HepG2 (cell line): Measurements from ENCODE around the gene PIANP. TPM values are rescaled to one million over a fixed set of nuclear protein-coding genes. Genes with fewer than 3 reads are reported as not detected.

ENCODE experiments used
- ATAC-seq: fragments of 200-7000 bp; cut with Tn5 transposase; 3 replicates; pipeline ENCODE4 v1.9.1; 2020; ENCODE audit warnings: mild to moderate bottlenecking, moderate library complexity
- BruUV-seq: library from RNA; stranded (reverse); fragments of 400-500 nt; replicated peaks from 2 replicates; lab custom pipeline; 2021; lab: Mats Ljungman, UMichigan
- CTCF ChIA-PET: fragments of 300-600 bp; formaldehyde crosslinking; extraction: SDS; loops from one replicate; lab custom pipeline; 2021; ENCODE audit warnings: low total read pairs, inconsistent platforms, low intra/inter-chr PET ratio; lab: Yijun Ruan, JAX
- POLR2A ChIA-PET: fragments of 350-600 bp; sonication (Branson Sonifier 250); formaldehyde crosslinking; loops from one replicate; lab custom pipeline; 2020; ENCODE audit warnings: antibody characterized with exemption, inconsistent platforms; lab: Yijun Ruan, JAX
- DNase-seq: peaks from one replicate; pipeline ENCODE4 v3.0.0-alpha.2; 2015; ENCODE audit warnings: low spot score
- FAIRE-seq: peaks from 3 replicates; lab custom pipeline; 2011; peaks lifted over from hg19 to GRCh38; lab: Jason Lieb, UNC
- H2AFZ ChIP-seq: one replicate; pipeline ENCODE4 v1.6.1; 2011; ENCODE audit warnings: low read length, inconsistent platforms
- H3K27ac ChIP-seq: fragments of 300-600 bp; 3 replicates; pipeline ENCODE4 v1.8.0; 2011; ENCODE audit warnings: mixed run types, mild to moderate bottlenecking, mixed read lengths, low read length, inconsistent platforms; ENCODE audit not compliant: insufficient read depth; ENCODE audit errors: extremely low read length
- H3K27me3 ChIP-seq, 2 experiments: fragments of 200-600 bp in 1 of 2; 2 replicates in 1 of 2; 3 replicates in 1 of 2; pipeline versions ENCODE4 v1.6.0 to v1.8.0; 2011; ENCODE audit warnings: low read length in 2 of 2, mild to moderate bottlenecking in 2 of 2, moderate library complexity in 2 of 2, inconsistent platforms in 1 of 2; ENCODE audit not compliant: insufficient read depth in 2 of 2, control insufficient read depth in 1 of 2
- H3K36me3 ChIP-seq, 2 experiments: fragments of 200-600 bp in 1 of 2; replicated peaks in 1 of 2; 2 replicates in 1 of 2; 3 replicates in 1 of 2; pipeline versions ENCODE4 v1.5.1 to v1.8.0; 2011; ENCODE audit warnings: low read length in 2 of 2, inconsistent platforms in 1 of 2; ENCODE audit not compliant: insufficient read depth in 2 of 2, control insufficient read depth in 1 of 2
- H3K4me1 ChIP-seq: 2 replicates; pipeline ENCODE4 v1.5.1; 2012; ENCODE audit warnings: low read length, inconsistent platforms; ENCODE audit not compliant: insufficient read depth
- H3K4me2 ChIP-seq: 2 replicates; pipeline ENCODE4 v1.6.0; 2011; ENCODE audit warnings: low read depth, low read length, inconsistent platforms
- H3K4me3 ChIP-seq, 3 experiments: fragments of 200-600 bp in 1 of 3; sonication (generic), shearing (Covaris generic) in 1 of 3; replicated peaks in 1 of 3; 2 replicates each; pipeline ENCODE4 v1.5.1; 2011 to 2016; ENCODE audit warnings: low read length in 3 of 3, inconsistent platforms in 2 of 3, low read depth in 2 of 3, mild to moderate bottlenecking in 2 of 3, control low read depth in 1 of 3, mixed read lengths in 1 of 3; ENCODE audit not compliant: insufficient read depth in 1 of 3
- H3K79me2 ChIP-seq: one replicate; pipeline ENCODE4 v1.6.1; 2011; ENCODE audit warnings: low read length, inconsistent platforms; ENCODE audit not compliant: insufficient read depth
- H3K9ac ChIP-seq: 2 replicates; pipeline ENCODE4 v1.6.0; 2011; ENCODE audit warnings: mild to moderate bottlenecking, low read depth, low read length, inconsistent platforms; ENCODE audit not compliant: insufficient read depth
- H3K9me3 ChIP-seq: 2 replicates; pipeline ENCODE4 v1.5.1; 2012; ENCODE audit warnings: mild to moderate bottlenecking, low read length
- H4K20me1 ChIP-seq: 2 replicates; pipeline ENCODE4 v1.6.0; 2011; ENCODE audit warnings: inconsistent platforms, mild to moderate bottlenecking, low read length, moderate library complexity; ENCODE audit not compliant: insufficient read depth
- AGO1 ChIP-seq: fragments of 200-400 bp; formaldehyde crosslinking; IDR thresholded peaks from 2 replicates; pipeline ENCODE4 v1.6.1; 2017; ENCODE audit warnings: mild to moderate bottlenecking, low read depth, low read length, moderate library complexity; ENCODE audit not compliant: poor library complexity, severe bottlenecking
- BRCA1 ChIP-seq: sonication (generic); formaldehyde crosslinking; IDR thresholded peaks from 2 replicates; pipeline ENCODE4 v1.4.0; 2020; ENCODE audit warnings: missing genetic modification reagents
- CEBPG ChIP-seq: IDR thresholded peaks from 2 replicates; pipeline ENCODE4 v1.6.1; 2016
- DMAP1 ChIP-seq: IDR thresholded peaks from 2 replicates; pipeline ENCODE4 v1.6.1; 2016
- EEA1 ChIP-seq: sonication (generic); formaldehyde crosslinking; IDR thresholded peaks from 2 replicates; pipeline ENCODE4 v1.5.1; 2020; ENCODE audit warnings: mild to moderate bottlenecking, missing genetic modification reagents, borderline replicate concordance
- HMG20A ChIP-seq: IDR thresholded peaks from 2 replicates; pipeline ENCODE4 v1.6.1; 2016; ENCODE audit warnings: borderline replicate concordance
- HMGA1 ChIP-seq: sonication (generic); formaldehyde crosslinking; conservative IDR thresholded peaks from 2 replicates; pipeline ENCODE4 v1.4.0; 2020; ENCODE audit warnings: missing genetic modification reagents
- HNRNPH1 ChIP-seq: fragments of 200-400 bp; formaldehyde crosslinking; optimal IDR thresholded peaks from 2 replicates; pipeline ENCODE3; 2017; ENCODE audit warnings: mild to moderate bottlenecking, low read depth, low read length
- MNT ChIP-seq: fragments of 450-650 bp; IDR thresholded peaks from 2 replicates; pipeline ENCODE4 v1.6.1; 2016
- MZF1 ChIP-seq: sonication (generic); formaldehyde crosslinking; IDR thresholded peaks from 2 replicates; pipeline ENCODE4 v1.8.1; 2023; ENCODE audit warnings: mild to moderate bottlenecking, missing genetic modification reagents, borderline replicate concordance
- NRL ChIP-seq: sonication (generic); formaldehyde crosslinking; IDR thresholded peaks from 2 replicates; pipeline ENCODE4 v1.5.0; 2020; ENCODE audit warnings: missing genetic modification reagents, mild to moderate bottlenecking, moderate library complexity, borderline replicate concordance
- PAF1 ChIP-seq: IDR thresholded peaks from 2 replicates; pipeline ENCODE4 v1.6.1; 2016; ENCODE audit warnings: missing genetic modification reagents, missing compliant biosample characterization
- RFX3 ChIP-seq: IDR thresholded peaks from 2 replicates; pipeline ENCODE4 v1.6.1; 2016; ENCODE audit warnings: missing biosample characterization, missing genetic modification reagents
- SIX1 ChIP-seq: sonication (generic); formaldehyde crosslinking; IDR thresholded peaks from 2 replicates; pipeline ENCODE4 v1.4.0; 2020; ENCODE audit warnings: missing genetic modification reagents, borderline replicate concordance
- TEAD3 ChIP-seq: optimal IDR thresholded peaks from 2 replicates; pipeline ENCODE3; 2016; ENCODE audit warnings: borderline replicate concordance
- ZKSCAN5 ChIP-seq: sonication (generic); formaldehyde crosslinking; IDR thresholded peaks from 2 replicates; pipeline ENCODE4 v1.5.1; 2020; ENCODE audit warnings: mild to moderate bottlenecking, missing genetic modification reagents
- ZNF326 ChIP-seq: sonication (generic); formaldehyde crosslinking; IDR thresholded peaks from 2 replicates; pipeline ENCODE4 v1.4.0; 2020; ENCODE audit warnings: missing genetic modification reagents, borderline replicate concordance
- ZNF33B ChIP-seq: sonication (generic); formaldehyde crosslinking; IDR thresholded peaks from 2 replicates; pipeline ENCODE4 v1.5.1; 2020; ENCODE audit warnings: mild to moderate bottlenecking, missing genetic modification reagents
- ZNF556 ChIP-seq: sonication (generic); formaldehyde crosslinking; IDR thresholded peaks from 2 replicates; pipeline ENCODE4 v1.4.0; 2020; ENCODE audit warnings: mild to moderate bottlenecking, missing genetic modification reagents, borderline replicate concordance
- ZNF580 ChIP-seq: IDR thresholded peaks from 2 replicates; pipeline ENCODE4 v1.6.1; 2016; ENCODE audit warnings: low read depth, borderline replicate concordance
- ZNF615 ChIP-seq: sonication (generic); formaldehyde crosslinking; IDR thresholded peaks from 2 replicates; pipeline ENCODE4 v1.5.0; 2020; ENCODE audit warnings: mild to moderate bottlenecking, missing genetic modification reagents, borderline replicate concordance
- ZNF709 ChIP-seq: sonication (generic); formaldehyde crosslinking; IDR thresholded peaks from 2 replicates; pipeline ENCODE4 v1.5.0; 2020; ENCODE audit warnings: mild to moderate bottlenecking, missing genetic modification reagents
- ZSCAN30 ChIP-seq: sonication (generic); formaldehyde crosslinking; IDR thresholded peaks from 2 replicates; pipeline ENCODE4 v1.5.0; 2020; ENCODE audit warnings: mild to moderate bottlenecking, missing genetic modification reagents
- WGBS: methylation state at CpG from one replicate; pipeline ENCODE4 v1.1.6; 2017; ENCODE audit warnings: low lambda C conversion rate; 5-methylcytosine and 5-hydroxymethylcytosine counted together
- in situ Hi-C: cut with HindIII; loops from 2 replicates; pipeline ENCODE4 v1.10.0; 2017; ENCODE audit warnings: low pct_unique_long_range_greater_than_20kb; ENCODE audit not compliant: extremely low pct_ligation_motif_present
- intact Hi-C: fragments of 100-400 bp; cut with micrococcal nuclease; formaldehyde crosslinking; loops from one replicate; pipeline ENCODE4 v1.10.0; 2022; ENCODE audit not compliant: unreplicated experiment
- polyA plus RNA-seq, 8 experiments: library from polyadenylated mRNA; depleted of rRNA in 3 of 8; stranded (reverse) in 7 of 8; unstranded in 1 of 8; fragments of >200 nt; fragmentation: Illumina TruSeq in 4 of 8; extraction: Trizol in 4 of 8; gene quantifications; 2 replicates each; pipeline versions ENCODE4 v1.2.1 to v1.2.3, GENCODE V29; 2011 to 2016; ENCODE audit warnings: low read depth in 4 of 8, missing spikeins in 1 of 8, mixed read lengths in 1 of 8; ENCODE audit not compliant: insufficient read depth in 1 of 8
- total RNA-seq, 5 experiments: library from RNA; depleted of rRNA; stranded (reverse); fragments of >200 nt; fragmentation: Illumina TruSeq; extraction: Trizol; gene quantifications; 2 replicates each; pipeline ENCODE4 v1.2.3, GENCODE V29; 2016; ENCODE audit warnings: low read depth in 1 of 5

Gene PIANP
- total and polyA plus RNA-seq, 2 of the 13 experiments (the other 11 are each of a cell fraction or from before 2014, with no cell fraction given): not detected

- no peak for TF ChIP-seq NRL (CRISPR knock-in tag)
Measured at GRCh38 chr12:6691473-6691872, 9.1 kb downstream of the PIANP start (continued).

- Histone ChIP-seq H3K27ac (peak within 1 kb of the TSS; percentile 98), H3K36me3 (peaks cover 0 to 3% of the 10 kb centered on the region in 2 experiments; a peak in 2 of 5 replicates), H3K4me3 (peak within 1 kb of the TSS; percentile 88 to 99 (median 89)), H3K4me1 (peaks cover 51% of the 10 kb centered on the region), H3K9ac (peak within 1 kb of the TSS; percentile 98), H3K4me2 (peak within 1 kb of the TSS; percentile 95), H3K79me2 (peaks cover 46% of the 10 kb centered on the region), H2AFZ (peak within 1 kb of the TSS; percentile 60), H3K27me3 (peaks cover 0 to 3% of the 10 kb centered on the region in 2 experiments; a peak in 3 of 5 replicates), H3K9me3 (no peaks in the 10 kb centered on the region), H4K20me1 (peaks cover 7% of the 10 kb centered on the region)
- ATAC-seq (peak; percentile 88), DNase-seq (peak; percentile 99), FAIRE-seq (peak; percentile 98)
- in situ Hi-C loops (no loop called here), intact Hi-C loops (loop anchor here (1.0 to 5.0 kb wide), 5 partner anchors 26 to 132 kb away; partner anchors contain the start of genes COPS7A, IFFO1, ING4 and MLF2)
- CTCF ChIA-PET: no interaction called here
- POLR2A ChIA-PET: interaction anchor here (0.5 to 2.1 kb wide), 43 partner anchors 9 to 379 kb away, joined by 3 to 111 read pairs (median 5); partner anchors contain the start of genes C12orf57, CDCA3, COPS7A and GAPDH
- under 1% methylated on average over 57 of the region's 72 CpGs for WGBS
- no TSS peak for BruUV-seq
- no peak for TF ChIP-seq MZF1
- peak; percentile 54 for TF ChIP-seq HNRNPH1
- TF ChIP-seq HMGA1: no peak
- no peak; the same call in 1 of the 2 replicates for TF ChIP-seq DMAP1 (CRISPR knock-in tag)
- TF ChIP-seq EEA1 (CRISPR knock-in tag): peak; percentile 10; the same call in 1 of the 2 replicates
- TF ChIP-seq ZNF33B (CRISPR knock-in tag): no peak
- TF ChIP-seq ZNF615: no peak
- TF ChIP-seq ZNF580 (CRISPR knock-in tag): 0 out of 2 replicates have a peak, but pooled peaks have one; percentile 48
- TF ChIP-seq ZKSCAN5: no peak
- TF ChIP-seq ZNF326: no peak
- peak; percentile 50; the same call in 1 of the 2 replicates for TF ChIP-seq MNT
- TF ChIP-seq CEBPG (CRISPR knock-in tag): peak; percentile 46
- TF ChIP-seq BRCA1: no peak
- peak; percentile 47; the same call in 1 of the 2 replicates for TF ChIP-seq SIX1 (CRISPR knock-in tag)
- peak; percentile 56 for TF ChIP-seq TEAD3
- no peak for TF ChIP-seq ZNF709 (CRISPR knock-in tag)
- TF ChIP-seq RFX3: no peak
- no peak for TF ChIP-seq ZNF556 (CRISPR knock-in tag)
- TF ChIP-seq ZSCAN30 (CRISPR knock-in tag): no peak
- peak; percentile 74 for TF ChIP-seq AGO1
- TF ChIP-seq HMG20A (CRISPR knock-in tag): no peak
- no peak for TF ChIP-seq PAF1 (CRISPR knock-in tag)
Measured at GRCh38 chr12:6688999-6689882, 11.4 kb downstream of the PIANP start, which contains the start of gene ZNF384. TSS of gene ZNF384 (minus strand) at chr12:6689375. CDS start at chr12:6679520, 9,855 bp downstream.
